ENCODE results near the gene PLB1. TPM values are rescaled to one million over a fixed set of nuclear protein-coding genes. Genes with fewer than 3 reads are reported as not detected.

Gene PLB1
- total RNA-seq, 1 donor from 2014 or later: 2.2 TPM

- Mint-ChIP-seq H3K27me3 (ENCODE audit: low read depth) (no peaks in the 10 kb centered on the region), H3K36me3 (no peaks in the 10 kb centered on the region), H3K4me1 (peaks cover 9% of the 10 kb centered on the region), H3K4me3 (no peak overlapping the region), H3K27ac (no peak overlapping the region), H3K9me3 (no peaks in the 10 kb centered on the region)
- no peak for DNase-seq (ENCODE audit: low spot score in 2 of 2, unreplicated experiment in 2 of 2)
- TF ChIP-seq CTCF (IDR thresholded peaks at IDR 0.05; ENCODE audit: unreplicated experiment): no peak
These were observed 68.0 kb downstream of the PLB1 start for GRCh38 chr2:28563869-28564268.

- no peak for TF ChIP-seq CTCF (IDR thresholded peaks at IDR 0.05; ENCODE audit: unreplicated experiment)
- Mint-ChIP-seq H3K4me3 (no peak overlapping the region), H3K4me1 (peaks cover 9% of the 10 kb centered on the region), H3K27me3 (ENCODE audit: low read depth) (peaks cover 1% of the 10 kb centered on the region), H3K9me3 (peaks cover 3% of the 10 kb centered on the region), H3K27ac (no peak overlapping the region), H3K36me3 (no peaks in the 10 kb centered on the region)
- no peak for DNase-seq (ENCODE audit: low spot score in 2 of 2, unreplicated experiment in 2 of 2)
These were observed 68.5 kb downstream of the PLB1 start for GRCh38 chr2:28564346-28564745.

DNA sequence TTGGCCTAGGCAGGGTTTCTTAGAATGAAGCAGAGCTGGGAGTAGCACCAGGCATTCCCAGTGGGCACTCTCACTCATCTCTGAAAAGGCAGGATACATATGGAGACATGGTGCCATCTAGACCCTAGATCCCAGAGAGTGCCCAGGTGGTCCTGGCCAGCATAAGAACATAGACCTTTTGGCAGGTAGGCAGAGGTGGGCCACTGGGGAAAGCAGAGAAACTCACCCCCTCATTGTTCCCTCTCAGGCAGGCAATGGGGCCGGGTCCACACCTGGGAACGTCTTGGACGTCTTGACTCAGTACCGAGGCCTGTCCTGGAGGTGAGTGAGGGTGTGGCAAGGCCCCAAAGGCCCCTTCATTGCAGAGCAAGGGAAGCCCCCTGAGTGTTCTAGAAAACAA lies 69.2 kb downstream of the PLB1 start:
- Mint-ChIP-seq H3K27ac (no peak overlapping the region), H3K4me1 (peaks cover 9% of the 10 kb centered on the region), H3K9me3 (peaks cover 4% of the 10 kb centered on the region), H3K4me3 (no peak overlapping the region), H3K27me3 (ENCODE audit: low read depth) (peaks cover 1% of the 10 kb centered on the region), H3K36me3 (no peaks in the 10 kb centered on the region)
- no peak for DNase-seq (ENCODE audit: low spot score in 2 of 2, unreplicated experiment in 2 of 2)
- no peak for TF ChIP-seq CTCF (IDR thresholded peaks at IDR 0.05; ENCODE audit: unreplicated experiment)

GRCh38 chr2:28565720-28566295 lies 69.9 kb downstream of the PLB1 start:
- peak overlapping the region; percentile 89 for H3K4me3 Mint-ChIP-seq
- no peak for TF ChIP-seq CTCF (IDR thresholded peaks at IDR 0.05; ENCODE audit: unreplicated experiment)

GRCh38 chr2:28566521-28567041 lies 70.7 kb downstream of the PLB1 start:
- Mint-ChIP-seq H3K9me3 (peaks cover 8% of the 10 kb centered on the region), H3K4me3 (peak overlapping the region; percentile 89), H3K4me1 (peaks cover 9% of the 10 kb centered on the region), H3K27ac (peak overlapping the region; percentile 90), H3K36me3 (no peaks in the 10 kb centered on the region), H3K27me3 (ENCODE audit: low read depth) (peaks cover 1% of the 10 kb centered on the region)
- TF ChIP-seq CTCF (IDR thresholded peaks at IDR 0.05; ENCODE audit: unreplicated experiment): peak; percentile 99
- DNase-seq (ENCODE audit: low spot score in 2 of 2, unreplicated experiment in 2 of 2): peak; percentile 77 to 96

More at GRCh38 chr2:28565720-28566295, 69.9 kb downstream of the PLB1 start:
- peaks cover 1% of the 10 kb centered on the region for H3K27me3 Mint-ChIP-seq (ENCODE audit: low read depth)
- peaks cover 4% of the 10 kb centered on the region for H3K9me3 Mint-ChIP-seq
- no peak for DNase-seq (ENCODE audit: low spot score in 2 of 2, unreplicated experiment in 2 of 2)
- peaks cover 9% of the 10 kb centered on the region for H3K4me1 Mint-ChIP-seq
- no peak overlapping the region for H3K27ac Mint-ChIP-seq
- no peaks in the 10 kb centered on the region for H3K36me3 Mint-ChIP-seq

Data from mesothelial cell of epicardium (in vitro differentiated cells).